ENCODE results near the gene RAPGEF6.

DNA sequence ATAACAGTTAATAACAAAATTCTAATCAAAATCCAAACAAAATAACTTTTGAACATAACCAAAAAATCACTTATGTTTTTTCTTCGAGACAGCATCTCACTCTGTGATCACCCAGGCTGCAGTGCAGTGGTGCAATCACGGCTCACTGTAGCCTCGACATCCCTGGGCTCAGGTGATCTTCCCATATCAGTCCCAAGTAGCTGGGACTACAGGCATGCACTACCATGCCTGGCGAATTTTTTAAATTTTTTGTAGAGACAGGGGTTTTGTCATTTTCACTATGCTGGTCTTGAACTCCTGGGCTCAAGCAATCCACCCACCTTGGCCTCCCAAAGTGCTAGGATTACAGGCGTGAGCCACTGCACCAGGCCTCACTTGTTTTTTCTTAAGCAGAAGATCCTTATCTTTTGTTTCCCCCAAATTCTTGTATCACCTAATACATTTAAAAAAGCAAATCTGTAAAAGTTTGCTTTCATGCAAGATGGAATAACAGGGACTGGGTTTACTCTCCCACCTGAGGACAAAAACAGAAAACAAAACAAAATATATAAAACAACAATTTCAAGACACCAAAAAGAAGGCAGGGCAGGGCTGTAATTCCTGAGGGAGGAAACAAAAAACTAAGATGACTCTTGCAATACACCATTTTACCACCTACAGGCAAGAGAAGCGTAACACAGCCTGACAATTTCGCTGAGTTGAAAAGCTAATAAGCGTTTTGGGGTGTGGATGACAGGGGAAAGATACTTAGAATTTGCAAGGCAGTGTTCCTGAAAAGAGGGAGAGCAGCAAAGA, 71.4 kb downstream of the RAPGEF6 start:
- TF ChIP-seq, protein P1, sequence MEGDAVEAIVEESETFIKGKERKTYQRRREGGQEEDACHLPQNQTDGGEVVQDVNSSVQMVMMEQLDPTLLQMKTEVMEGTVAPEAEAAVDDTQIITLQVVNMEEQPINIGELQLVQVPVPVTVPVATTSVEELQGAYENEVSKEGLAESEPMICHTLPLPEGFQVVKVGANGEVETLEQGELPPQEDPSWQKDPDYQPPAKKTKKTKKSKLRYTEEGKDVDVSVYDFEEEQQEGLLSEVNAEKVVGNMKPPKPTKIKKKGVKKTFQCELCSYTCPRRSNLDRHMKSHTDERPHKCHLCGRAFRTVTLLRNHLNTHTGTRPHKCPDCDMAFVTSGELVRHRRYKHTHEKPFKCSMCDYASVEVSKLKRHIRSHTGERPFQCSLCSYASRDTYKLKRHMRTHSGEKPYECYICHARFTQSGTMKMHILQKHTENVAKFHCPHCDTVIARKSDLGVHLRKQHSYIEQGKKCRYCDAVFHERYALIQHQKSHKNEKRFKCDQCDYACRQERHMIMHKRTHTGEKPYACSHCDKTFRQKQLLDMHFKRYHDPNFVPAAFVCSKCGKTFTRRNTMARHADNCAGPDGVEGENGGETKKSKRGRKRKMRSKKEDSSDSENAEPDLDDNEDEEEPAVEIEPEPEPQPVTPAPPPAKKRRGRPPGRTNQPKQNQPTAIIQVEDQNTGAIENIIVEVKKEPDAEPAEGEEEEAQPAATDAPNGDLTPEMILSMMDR (IDR thresholded peaks at IDR 0.05), result no peak
- no peak for TF ChIP-seq POLR2A (IDR thresholded peaks at IDR 0.05)

Data from adrenal gland (tissue), 5 donors.